ENCODE measurements around the gene KCTD17. TPM values are rescaled to one million over a fixed set of nuclear protein-coding genes. Genes with fewer than 3 reads are reported as not detected.

KCTD17 gene
- polyA plus RNA-seq, 2 of the 4 experiments (the other 2 are of a cell fraction) = 18.7 to 37.1 TPM

DNA sequence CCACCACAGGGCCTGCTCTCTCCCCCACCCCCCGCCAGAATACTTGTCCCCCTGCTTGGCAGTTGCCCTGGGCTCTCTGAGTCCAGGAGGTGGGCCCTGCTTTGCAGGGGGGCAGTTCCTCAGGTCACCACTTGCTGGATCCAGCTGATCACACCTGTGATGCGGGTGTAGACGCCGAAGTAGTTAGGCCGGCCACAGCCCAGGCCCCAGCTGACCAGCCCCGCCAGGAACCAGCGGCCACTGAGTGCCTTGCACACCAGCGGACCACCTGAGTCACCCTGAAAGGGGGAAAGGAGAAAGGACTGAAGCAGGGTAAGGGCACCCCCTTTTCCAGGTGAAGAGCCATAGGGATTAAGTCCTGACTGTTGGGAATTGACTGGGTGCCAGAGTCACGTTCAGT lies 14.4 kb downstream of the KCTD17 start:
- Histone ChIP-seq H3K4me3 (no peak overlapping the region), H3K4me1 (no peaks in the 10 kb centered on the region), H3K9me3 (no peaks in the 10 kb centered on the region), H3K4me2 (no peak overlapping the region), H3K27ac (no peak overlapping the region)
- ATAC-seq (no peak), FAIRE-seq (no peak), DNase-seq (ENCODE audit: low read depth in 1 of 2, low spot score in 1 of 2) (no peak)
- WGBS (ENCODE audit: missing lambda C conversion rate) = 98% methylated on average over 8 of the region's 9 CpGs
- ChIA-PET CTCF (interaction anchor here (1.8 kb wide), 1 partner anchor 21 kb away, joined by 6 read pairs; no protein-coding TSS in a partner anchor), POLR2A (no interaction called here)
- no peak for TF ChIP-seq HDAC2 (IDR thresholded peaks at IDR 0.05)
- TF ChIP-seq ZC3H11A (IDR thresholded peaks at IDR 0.05) = no peak
- TF ChIP-seq PHF8 (IDR thresholded peaks at IDR 0.05; ENCODE audit: borderline replicate concordance, low read depth) = no peak
- no peak for TF ChIP-seq FOXS1 (CRISPR knock-in tag; IDR thresholded peaks at IDR 0.05)
- TF ChIP-seq TP53 (CRISPR knock-in tag; IDR thresholded peaks at IDR 0.05) = no peak
- TF ChIP-seq, protein P1, sequence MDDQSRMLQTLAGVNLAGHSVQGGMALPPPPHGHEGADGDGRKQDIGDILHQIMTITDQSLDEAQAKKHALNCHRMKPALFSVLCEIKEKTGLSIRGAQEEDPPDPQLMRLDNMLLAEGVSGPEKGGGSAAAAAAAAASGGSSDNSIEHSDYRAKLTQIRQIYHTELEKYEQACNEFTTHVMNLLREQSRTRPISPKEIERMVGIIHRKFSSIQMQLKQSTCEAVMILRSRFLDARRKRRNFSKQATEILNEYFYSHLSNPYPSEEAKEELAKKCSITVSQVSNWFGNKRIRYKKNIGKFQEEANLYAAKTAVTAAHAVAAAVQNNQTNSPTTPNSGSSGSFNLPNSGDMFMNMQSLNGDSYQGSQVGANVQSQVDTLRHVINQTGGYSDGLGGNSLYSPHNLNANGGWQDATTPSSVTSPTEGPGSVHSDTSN (IDR thresholded peaks at IDR 0.05) = no peak
- TF ChIP-seq ZFP36 (IDR thresholded peaks at IDR 0.05; ENCODE audit: borderline replicate concordance, partially characterized antibody) = no peak
- TF ChIP-seq HOXB5 (CRISPR knock-in tag; IDR thresholded peaks at IDR 0.05) = no peak
- TF ChIP-seq CEBPB (IDR thresholded peaks at IDR 0.05) = no peak
- TF ChIP-seq ESRRA (IDR thresholded peaks at IDR 0.05; ENCODE audit: borderline replicate concordance, low read length) = no peak
- no peak for TF ChIP-seq BHLHE40 (IDR thresholded peaks at IDR 0.05; ENCODE audit: low read depth, low read length)
- no peak for TF ChIP-seq EHF (CRISPR knock-in tag; IDR thresholded peaks at IDR 0.05)
- TF ChIP-seq NFE2L2 (conservative IDR thresholded peaks at IDR 0.05; ENCODE audit: low read length) = no peak
- TF ChIP-seq ZSCAN20 (CRISPR knock-in tag; IDR thresholded peaks at IDR 0.05) = no peak

DNA sequence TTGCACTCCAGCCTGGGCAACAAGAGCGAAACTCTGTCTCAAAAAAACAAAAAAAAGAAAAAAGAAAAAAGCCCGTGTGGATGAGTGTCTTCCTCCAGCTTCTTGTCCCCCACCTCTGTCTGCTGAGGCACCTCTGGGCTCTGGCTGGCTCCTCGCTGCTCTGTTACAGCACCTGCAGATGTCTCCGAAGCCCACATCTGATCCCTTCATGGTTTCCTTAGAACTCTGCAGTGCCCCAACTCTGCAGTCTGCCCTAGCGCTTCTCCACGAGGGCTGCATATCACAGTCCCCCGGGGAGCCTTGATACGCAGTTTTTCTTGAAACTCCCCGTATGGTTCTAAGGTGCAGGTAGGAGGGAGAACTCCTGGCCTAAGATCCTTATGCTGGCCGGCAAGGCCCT lies 15.9 kb downstream of the KCTD17 start:
- DNase-seq (ENCODE audit: low read depth in 1 of 2, low spot score in 1 of 2) = no peak
- H3K4me3 ChIP-seq = no peak overlapping the region
- ChIA-PET POLR2A (no interaction called here), CTCF (no interaction called here)
- TF ChIP-seq HOXA7 (CRISPR knock-in tag; IDR thresholded peaks at IDR 0.05) (no peak), RAD21 (conservative IDR thresholded peaks at IDR 0.05 in 1 of 2, IDR thresholded peaks at IDR 0.05 in 1 of 2) (no peak), EP300 (IDR thresholded peaks at IDR 0.05) (no peak), FOSB (CRISPR knock-in tag; IDR thresholded peaks at IDR 0.05) (no peak), KDM1A (IDR thresholded peaks at IDR 0.05; ENCODE audit: low read depth) (no peak), SMC3 (IDR thresholded peaks at IDR 0.05) (no peak), ZFP36 (IDR thresholded peaks at IDR 0.05; ENCODE audit: borderline replicate concordance, partially characterized antibody) (no peak), HOXB13 (CRISPR knock-in tag; IDR thresholded peaks at IDR 0.05; ENCODE audit: low read depth) (no peak), CBX8 (IDR thresholded peaks at IDR 0.05) (no peak), MAZ (IDR thresholded peaks at IDR 0.05; ENCODE audit: borderline replicate concordance, low read depth, low read length) (no peak)
- H3K4me1 ChIP-seq = no peaks in the 10 kb centered on the region
- H3K4me2 ChIP-seq = no peak overlapping the region
- ATAC-seq = no peak
- no peak for FAIRE-seq
- no peak overlapping the region for H3K27ac ChIP-seq
- WGBS (ENCODE audit: missing lambda C conversion rate) = 93% methylated on average over 10 of the region's 10 CpGs
- H3K9me3 ChIP-seq = no peaks in the 10 kb centered on the region

GRCh38 chr22:37068859-37069258 lies 17.3 kb downstream of the KCTD17 start:
- TF ChIP-seq KDM1A (IDR thresholded peaks at IDR 0.05; ENCODE audit: low read depth) = no peak
- no peak for TF ChIP-seq ZC3H11A (IDR thresholded peaks at IDR 0.05)
- no peak for TF ChIP-seq USF2 (IDR thresholded peaks at IDR 0.05)
- no peak for TF ChIP-seq HOXA7 (CRISPR knock-in tag; IDR thresholded peaks at IDR 0.05)
- no peak for TF ChIP-seq RARB (CRISPR knock-in tag; IDR thresholded peaks at IDR 0.05)
- no peak for TF ChIP-seq HOXB13 (CRISPR knock-in tag; IDR thresholded peaks at IDR 0.05; ENCODE audit: low read depth)
- no peak for TF ChIP-seq ZFP36 (IDR thresholded peaks at IDR 0.05; ENCODE audit: borderline replicate concordance, partially characterized antibody)
- no peak for TF ChIP-seq NFE2L2 (conservative IDR thresholded peaks at IDR 0.05; ENCODE audit: low read length)
- TF ChIP-seq JUN (IDR thresholded peaks at IDR 0.05) = no peak
- no peak for TF ChIP-seq BCL3 (IDR thresholded peaks at IDR 0.05)
- CTCF ChIA-PET = interaction anchor here (1.4 kb wide), 1 partner anchor 47 kb away, joined by 3 read pairs; no protein-coding TSS in a partner anchor
- H3K4me2 ChIP-seq = no peak overlapping the region
- POLR2A ChIA-PET = interaction anchor here (1.8 kb wide), 1 partner anchor 17 kb away, joined by 6 read pairs; the partner anchor contains the start of gene KCTD17
- no peak for DNase-seq (ENCODE audit: low read depth in 1 of 2, low spot score in 1 of 2)
- H3K27ac ChIP-seq = no peak overlapping the region
- H3K4me3 ChIP-seq = no peak overlapping the region
- WGBS (ENCODE audit: missing lambda C conversion rate) = 93% methylated on average over 25 of the region's 36 CpGs
- no peak for FAIRE-seq
- H3K4me1 ChIP-seq = no peaks in the 10 kb centered on the region
- no peak for ATAC-seq
- no peaks in the 10 kb centered on the region for H3K9me3 ChIP-seq

Data from A549 (cell line).